GM21619 (cell line): ENCODE results near the gene WBP2.
"Not testable (repeated sequence)": the region's sequence is repeated elsewhere in the genome, so short reads cannot be mapped to it uniquely, and the experiment has no call there.

Experiments used
- ATAC-seq: cut with Tn5 transposase; IDR thresholded peaks from one replicate; pipeline ENCODE4 v1.9.1; 2021; ENCODE audit not compliant: unreplicated experiment

The WBP2 gene

GRCh38 chr17:75869282-75870141 lies 14.4 kb upstream of the WBP2 start:
- ATAC-seq = no peak

- not testable (repeated sequence) for ATAC-seq
Observed at GRCh38 chr17:75868730-75869281, 13.7 kb upstream of the WBP2 start.

GRCh38 chr17:75865404-75866188 lies 10.5 kb upstream of the WBP2 start:
- not testable (repeated sequence) for ATAC-seq

GRCh38 chr17:75864887-75865286 lies 9.8 kb upstream of the WBP2 start:
- peak; percentile 19 for ATAC-seq

- peak; percentile 85 for ATAC-seq
Observed at GRCh38 chr17:75864448-75864871, 9.3 kb upstream of the WBP2 start.

- no peak for ATAC-seq
Observed at GRCh38 chr17:75861927-75862317, 6.8 kb upstream of the WBP2 start.

- ATAC-seq = not testable (repeated sequence)
Observed at GRCh38 chr17:75859358-75859757, 4.2 kb upstream of the WBP2 start.

- ATAC-seq = no peak
Observed at GRCh38 chr17:75856062-75856756, 1.1 kb upstream of the WBP2 start.

- no peak for ATAC-seq
Observed at GRCh38 chr17:75854881-75855309, 240 bp downstream of the WBP2 start.

- no peak for ATAC-seq
Observed at GRCh38 chr17:75854101-75854748, 910 bp downstream of the WBP2 start.

- no peak for ATAC-seq
Observed at GRCh38 chr17:75853433-75853832, 1.7 kb downstream of the WBP2 start.

- ATAC-seq = not testable (repeated sequence)
Observed at GRCh38 chr17:75851693-75851991, 3.5 kb downstream of the WBP2 start.

- ATAC-seq = no peak
Observed at GRCh38 chr17:75850928-75851692, 4.0 kb downstream of the WBP2 start.

GRCh38 chr17:75849724-75850123 lies 5.4 kb downstream of the WBP2 start:
- no peak for ATAC-seq

- no peak for ATAC-seq
Observed at GRCh38 chr17:75849279-75849646, 5.9 kb downstream of the WBP2 start.

- no peak for ATAC-seq
Observed at GRCh38 chr17:75848523-75849278, 6.4 kb downstream of the WBP2 start.

- ATAC-seq = no peak
Observed at GRCh38 chr17:75847614-75848522, 7.3 kb downstream of the WBP2 start.
